CD4-positive, alpha-beta T cell treated with Interleukin-6 for 4 hours (primary cell): ENCODE results near the gene RABEP2.
A peak's percentile ranks its signal among the peaks of the same experiment; 100 is the strongest.
"Not testable (repeated sequence)": the region's sequence is repeated elsewhere in the genome, so short reads cannot be mapped to it uniquely, and the experiment has no call there.

Source experiments
- DNase-seq: peaks from one replicate; pipeline ENCODE4 v3.0.0-alpha.2; 2020; ENCODE audit warnings: mixed read lengths

RABEP2 gene, protein sequence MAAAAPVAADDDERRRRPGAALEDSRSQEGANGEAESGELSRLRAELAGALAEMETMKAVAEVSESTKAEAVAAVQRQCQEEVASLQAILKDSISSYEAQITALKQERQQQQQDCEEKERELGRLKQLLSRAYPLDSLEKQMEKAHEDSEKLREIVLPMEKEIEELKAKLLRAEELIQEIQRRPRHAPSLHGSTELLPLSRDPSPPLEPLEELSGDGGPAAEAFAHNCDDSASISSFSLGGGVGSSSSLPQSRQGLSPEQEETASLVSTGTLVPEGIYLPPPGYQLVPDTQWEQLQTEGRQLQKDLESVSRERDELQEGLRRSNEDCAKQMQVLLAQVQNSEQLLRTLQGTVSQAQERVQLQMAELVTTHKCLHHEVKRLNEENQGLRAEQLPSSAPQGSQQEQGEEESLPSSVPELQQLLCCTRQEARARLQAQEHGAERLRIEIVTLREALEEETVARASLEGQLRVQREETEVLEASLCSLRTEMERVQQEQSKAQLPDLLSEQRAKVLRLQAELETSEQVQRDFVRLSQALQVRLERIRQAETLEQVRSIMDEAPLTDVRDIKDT

DNA sequence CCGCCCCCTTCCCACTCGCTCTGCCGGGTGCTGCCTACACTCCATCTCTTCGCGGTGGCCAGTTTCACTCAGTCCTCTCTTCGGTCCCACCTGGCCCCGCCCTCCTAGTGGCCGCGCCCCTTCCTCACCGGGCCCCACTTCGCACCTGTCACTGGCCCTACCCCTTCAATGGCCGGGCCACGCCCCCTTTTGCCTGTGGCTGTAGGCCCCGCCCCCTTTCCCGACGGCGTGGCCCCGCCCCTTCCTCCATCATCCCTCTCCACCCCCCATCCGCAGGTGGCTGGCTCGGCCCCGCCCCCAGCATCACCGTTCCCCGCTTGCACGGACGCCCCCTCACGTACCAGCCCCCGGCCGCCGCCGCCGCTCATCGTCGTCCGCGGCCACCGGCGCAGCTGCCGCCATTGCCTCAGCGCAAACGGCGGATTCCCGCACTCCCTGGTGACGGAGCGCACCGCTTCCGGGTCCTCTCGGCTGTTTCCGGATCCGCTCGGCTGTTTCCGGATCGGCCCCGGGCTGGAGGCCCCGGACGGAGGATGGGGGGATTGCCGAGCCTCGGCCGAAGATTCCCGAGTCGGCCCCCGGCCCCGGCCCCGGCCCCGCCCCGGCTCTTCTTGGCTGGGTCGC, at the start of gene RABEP2:
Gene RABEP2 (minus strand): TSS at position 477 of the 624 bp plus-strand sequence. CDS start 75 bp downstream, at position 402.
- DNase-seq = peak; percentile 94

DNA sequence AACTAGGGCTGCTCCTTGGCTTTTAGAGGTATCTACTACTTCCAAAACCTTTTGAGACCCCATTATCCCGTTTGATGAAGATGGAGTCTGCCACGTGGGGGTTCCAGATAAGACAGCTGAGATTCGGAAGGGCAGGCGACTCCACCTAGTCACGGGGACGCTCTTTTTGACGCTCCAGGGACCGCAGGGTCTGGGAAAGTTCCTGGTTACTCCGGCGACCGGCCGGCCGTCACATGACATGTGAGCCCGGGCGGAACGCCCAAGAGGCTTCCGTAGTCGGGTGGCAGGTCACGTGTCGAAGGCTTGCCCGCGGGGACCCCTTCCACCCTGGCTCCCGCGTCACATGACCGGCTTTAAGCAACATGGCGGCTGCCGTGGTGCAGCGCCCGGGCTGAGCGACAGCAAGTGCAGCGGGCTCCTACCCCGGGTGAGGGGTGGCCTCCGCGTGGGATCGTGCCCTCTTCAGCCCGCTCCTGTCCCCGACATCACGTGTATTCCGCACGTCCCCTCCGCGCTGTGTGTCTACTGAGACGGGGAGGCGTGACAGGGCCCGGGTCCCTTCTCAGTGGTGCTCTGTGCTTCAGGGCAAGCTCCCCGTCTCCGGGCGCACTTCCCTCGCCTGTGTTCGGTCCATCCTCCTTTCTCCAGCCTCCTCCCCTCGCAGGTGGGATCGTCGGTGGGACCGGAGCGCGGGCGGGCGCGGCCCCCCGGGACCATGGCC, 49.6 kb upstream of the RABEP2 start, which contains the start of gene SPNS1:
Gene SPNS1 (plus strand): TSS at position 342 of the 721 bp plus-strand sequence. CDS start 374 bp downstream, at position 716.
- DNase-seq = peak; percentile 91

DNA sequence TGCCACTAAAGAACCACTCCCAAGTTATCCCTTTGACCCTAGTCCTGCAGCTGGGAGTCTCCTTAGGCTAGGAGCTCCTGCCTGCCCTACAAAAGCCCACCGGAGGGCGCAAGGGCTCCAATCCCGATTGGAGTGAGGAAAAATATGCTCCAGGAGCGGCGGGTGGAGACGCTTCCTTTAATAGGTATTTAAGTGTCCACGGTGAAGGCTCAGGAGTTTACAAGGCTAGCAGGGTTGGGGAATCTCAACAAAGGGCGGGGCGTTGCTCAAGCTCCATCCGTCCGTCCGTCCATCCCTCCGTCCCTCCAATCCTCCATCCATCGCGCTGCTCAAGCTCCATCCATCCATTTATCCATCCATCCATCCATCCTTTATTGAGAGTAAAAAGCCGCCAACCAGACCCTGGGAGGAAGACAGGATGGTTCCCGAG, 49.0 kb upstream of the RABEP2 start:
- peak; percentile 59 for DNase-seq

DNA sequence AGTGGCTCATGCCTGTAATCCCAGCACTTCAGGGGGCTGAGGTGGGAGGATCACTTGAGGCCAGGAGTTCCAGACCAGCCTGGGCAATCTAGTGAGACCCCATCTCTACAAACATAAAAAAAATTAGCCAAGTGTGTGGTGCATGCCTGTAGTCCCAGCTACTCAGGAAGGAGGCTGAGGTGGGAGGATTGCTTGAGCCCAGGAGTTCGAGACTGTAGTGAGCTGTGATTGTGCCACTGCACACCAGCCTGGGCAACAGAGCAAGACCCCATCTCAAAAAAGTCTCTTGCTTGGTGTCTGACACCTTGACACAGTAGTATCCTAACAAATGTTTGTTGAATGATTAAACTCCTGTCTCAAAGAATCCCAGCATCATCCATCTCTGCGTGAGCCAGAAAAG, 44.7 kb upstream of the RABEP2 start:
- not testable (repeated sequence) for DNase-seq

DNA sequence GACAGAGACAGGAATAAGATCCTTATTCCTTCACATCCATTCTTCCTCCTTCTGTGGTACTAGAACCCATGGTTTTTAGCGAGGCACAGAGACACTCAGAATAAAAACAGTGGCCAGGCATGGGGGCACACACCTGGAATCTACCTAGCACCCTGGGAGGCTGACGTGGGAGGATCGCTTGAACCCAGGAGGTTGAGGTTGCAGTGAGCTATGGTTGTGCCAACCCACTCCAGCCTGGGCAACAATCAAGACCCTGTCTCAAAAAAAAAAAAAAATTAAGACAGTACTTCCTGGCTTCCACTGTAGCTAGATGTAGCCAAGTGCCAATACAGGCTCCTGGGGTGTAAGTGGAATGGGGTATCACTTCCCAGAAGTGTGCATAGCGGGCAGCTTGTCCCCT, 42.1 kb upstream of the RABEP2 start:
- DNase-seq = no peak

DNA sequence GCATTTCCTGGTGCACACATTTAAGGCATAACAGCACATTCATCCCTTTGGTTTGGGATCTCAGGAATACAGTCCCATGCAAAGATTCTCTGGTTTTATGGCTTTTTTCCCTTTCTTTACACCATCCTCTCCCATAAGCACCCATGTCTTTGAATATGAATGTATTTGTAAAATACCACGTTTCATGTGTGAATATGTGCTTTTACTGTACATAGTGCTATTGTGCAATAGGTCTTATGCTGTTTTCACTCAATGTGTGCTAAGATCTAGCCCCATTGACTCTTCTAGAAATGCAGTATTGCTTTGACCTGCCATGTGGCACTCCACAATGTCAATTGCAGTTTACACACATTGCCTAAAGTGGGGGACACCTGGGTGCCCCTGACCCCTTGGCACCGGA, 39.5 kb upstream of the RABEP2 start:
- no peak for DNase-seq

DNA sequence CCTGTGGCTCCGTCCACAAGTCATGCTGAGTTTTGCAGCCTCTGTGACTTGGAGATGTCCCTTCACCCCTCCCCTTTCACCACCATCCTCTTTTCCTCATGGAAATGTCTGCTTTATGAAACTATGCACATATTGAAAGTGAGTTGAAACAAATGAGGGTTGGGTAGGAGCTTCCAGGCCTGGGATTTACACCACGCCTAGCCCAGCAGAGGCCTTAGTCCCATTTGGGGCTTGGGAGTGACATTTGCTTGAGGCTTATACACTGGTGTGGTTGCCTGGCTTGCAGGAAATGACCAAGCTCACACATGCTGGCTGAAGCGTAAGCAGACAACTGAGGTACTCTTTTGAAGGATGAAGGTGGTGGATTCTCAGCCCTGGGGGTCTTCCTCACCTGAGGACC, 39.0 kb upstream of the RABEP2 start:
- no peak for DNase-seq

DNA sequence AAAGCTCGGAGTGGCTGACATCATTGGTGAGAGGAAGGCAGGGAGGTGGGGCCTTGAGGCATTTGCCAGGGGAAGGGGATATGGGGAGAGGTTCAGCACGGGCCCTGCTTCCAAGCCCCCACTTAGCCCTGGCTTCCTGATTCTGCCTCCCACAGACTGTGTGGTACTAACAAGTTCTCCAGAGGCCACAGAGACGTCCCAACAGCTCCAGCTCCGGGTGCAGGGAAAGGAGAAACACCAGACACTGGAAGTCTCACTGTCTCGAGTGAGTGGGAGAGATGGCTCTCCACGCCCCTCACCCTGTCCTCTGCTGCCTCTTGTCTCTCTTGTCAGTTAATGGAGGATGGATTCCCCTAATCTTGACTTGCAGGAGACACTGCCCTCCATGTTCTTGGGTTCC, 33.8 kb upstream of the RABEP2 start:
- DNase-seq = no peak

DNA sequence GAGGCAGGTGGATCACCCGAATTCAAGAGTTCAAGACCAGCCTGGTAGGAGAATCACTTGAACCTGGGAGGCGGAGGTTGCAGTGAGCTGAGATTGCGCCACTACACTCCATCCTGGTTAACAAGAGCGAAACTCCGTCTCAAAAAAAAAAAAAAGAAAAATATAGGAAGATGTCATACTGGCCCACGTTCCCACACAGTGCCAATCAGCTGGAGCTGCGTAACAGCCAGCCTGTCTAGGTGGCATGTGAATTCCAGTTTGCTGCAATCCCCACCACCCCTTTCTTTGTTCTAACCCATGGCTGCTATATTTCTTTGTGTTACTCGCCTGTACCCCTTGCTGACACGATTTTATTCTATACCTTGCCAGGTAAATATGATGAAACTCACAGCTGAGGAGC, 33.2 kb upstream of the RABEP2 start:
- DNase-seq = no peak

DNA sequence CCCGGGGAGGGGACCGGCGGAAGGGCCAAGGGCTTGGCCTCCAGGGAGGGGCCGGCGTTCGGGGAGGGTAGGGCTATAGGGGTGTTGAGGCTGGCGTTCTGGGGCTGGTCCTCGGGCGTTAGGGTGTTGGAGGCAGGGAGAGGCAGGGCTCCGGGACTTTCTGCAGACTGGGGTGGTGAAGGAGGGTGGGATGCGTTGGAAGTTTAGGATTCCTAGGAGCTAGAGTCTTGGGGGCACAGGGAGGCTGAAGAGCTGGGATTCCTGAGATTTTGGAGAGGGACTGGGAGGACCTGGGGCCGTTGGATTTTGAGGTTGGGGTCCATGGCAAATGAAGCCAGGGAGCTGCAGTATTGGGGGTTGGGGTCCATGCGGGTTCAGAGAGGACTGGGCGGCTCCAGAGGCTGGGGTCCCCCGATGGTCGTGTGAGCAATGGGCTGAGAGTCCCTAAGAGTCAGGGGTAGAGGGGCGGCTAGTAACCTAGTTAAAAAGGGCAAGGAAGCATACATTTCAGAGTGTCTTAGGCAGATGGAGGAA, 26.4 kb upstream of the RABEP2 start:
- DNase-seq = no peak

DNA sequence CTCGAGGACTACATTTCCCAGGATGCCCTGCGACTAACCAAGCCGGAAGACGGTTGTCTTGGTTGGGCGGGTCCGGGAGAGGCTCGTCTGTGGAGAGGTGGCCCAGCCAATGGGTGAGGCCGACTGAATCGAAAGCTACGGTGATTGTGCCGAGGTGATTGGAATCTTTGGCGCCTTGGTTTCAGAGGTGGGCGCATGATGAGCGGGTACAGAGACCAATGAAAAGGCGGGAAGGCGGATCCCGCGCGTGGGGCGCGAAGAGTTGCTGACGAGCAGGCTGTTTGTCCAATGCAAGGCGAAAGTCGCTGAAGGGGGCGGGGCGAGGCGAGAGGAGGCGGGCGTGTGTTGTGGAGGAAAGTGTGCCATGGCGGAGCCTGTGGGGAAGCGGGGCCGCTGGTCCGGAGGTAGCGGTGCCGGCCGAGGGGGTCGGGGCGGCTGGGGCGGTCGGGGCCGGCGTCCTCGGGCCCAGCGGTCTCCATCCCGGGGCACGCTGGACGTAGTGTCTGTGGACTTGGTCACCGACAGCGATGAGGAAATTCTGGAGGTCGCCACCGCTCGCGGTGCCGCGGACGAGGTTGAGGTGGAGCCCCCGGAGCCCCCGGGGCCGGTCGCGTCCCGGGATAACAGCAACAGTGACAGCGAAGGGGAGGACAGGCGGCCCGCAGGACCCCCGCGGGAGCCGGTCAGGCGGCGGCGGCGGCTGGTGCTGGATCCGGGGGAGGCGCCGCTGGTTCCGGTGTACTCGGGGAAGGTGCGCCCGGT, 25.8 kb upstream of the RABEP2 start, which contains the start of gene NFATC2IP:
Gene NFATC2IP (plus strand): TSS at position 290 of the 762 bp plus-strand sequence. CDS start 75 bp downstream, at position 365.
- peak; percentile 99 for DNase-seq

DNA sequence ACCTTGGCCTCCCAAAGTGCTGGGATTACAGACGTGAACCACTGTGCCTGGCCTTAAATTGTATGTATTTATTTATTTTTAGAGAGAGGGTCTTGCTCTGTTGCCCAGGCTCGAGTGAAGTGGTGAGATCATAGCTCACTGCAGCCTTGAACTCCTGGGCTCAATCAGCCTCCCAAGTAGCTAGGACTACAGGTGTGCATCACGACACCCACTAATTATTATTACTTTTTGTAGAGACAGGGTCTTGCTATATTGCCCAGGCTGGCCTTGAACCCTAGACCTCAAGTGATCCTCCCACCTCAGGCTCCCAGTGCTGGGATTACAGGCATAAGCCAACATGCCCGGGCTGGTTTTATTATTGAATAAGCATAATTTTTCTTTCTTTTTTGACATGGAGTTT, 21.6 kb upstream of the RABEP2 start:
- no peak for DNase-seq

DNA sequence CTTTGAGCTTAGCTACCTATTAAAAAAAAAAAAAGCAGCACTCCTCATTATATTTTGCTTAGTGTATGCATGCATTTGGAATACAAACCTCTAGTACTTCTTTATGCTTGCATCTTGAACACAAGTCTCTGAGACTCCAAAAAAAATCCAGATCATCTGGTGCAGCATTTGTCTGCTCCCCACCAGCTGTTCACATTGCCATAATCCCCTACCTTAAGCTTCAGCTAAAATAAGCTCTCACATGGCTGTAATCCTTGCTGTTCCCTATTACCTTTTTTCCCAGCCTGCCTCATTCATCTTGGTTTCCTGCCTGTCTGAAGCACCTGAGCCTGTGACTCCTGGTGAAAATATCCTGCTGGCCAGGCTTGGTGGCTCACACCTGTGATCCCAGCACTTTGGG, 18.2 kb upstream of the RABEP2 start:
- DNase-seq = no peak

DNA sequence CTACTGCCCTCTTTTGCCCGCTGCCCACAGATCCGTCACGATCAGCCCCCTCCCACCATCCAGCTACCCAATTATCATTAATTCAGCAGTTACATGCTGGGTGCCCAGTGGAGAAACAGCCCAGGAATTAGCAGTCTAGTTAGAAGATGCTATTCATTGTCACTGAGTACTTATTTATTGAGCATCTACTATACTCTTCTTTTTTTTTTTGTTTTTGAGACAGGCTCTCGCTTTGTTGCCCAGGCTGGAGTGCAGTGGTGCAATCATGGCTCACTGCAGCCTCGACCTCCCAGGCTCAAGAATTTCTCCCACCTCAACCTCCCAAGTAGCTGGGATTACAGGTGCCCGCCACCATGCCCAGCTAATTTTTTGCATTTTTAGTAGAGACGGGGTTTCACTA, 14.8 kb upstream of the RABEP2 start:
- not testable (repeated sequence) for DNase-seq

DNA sequence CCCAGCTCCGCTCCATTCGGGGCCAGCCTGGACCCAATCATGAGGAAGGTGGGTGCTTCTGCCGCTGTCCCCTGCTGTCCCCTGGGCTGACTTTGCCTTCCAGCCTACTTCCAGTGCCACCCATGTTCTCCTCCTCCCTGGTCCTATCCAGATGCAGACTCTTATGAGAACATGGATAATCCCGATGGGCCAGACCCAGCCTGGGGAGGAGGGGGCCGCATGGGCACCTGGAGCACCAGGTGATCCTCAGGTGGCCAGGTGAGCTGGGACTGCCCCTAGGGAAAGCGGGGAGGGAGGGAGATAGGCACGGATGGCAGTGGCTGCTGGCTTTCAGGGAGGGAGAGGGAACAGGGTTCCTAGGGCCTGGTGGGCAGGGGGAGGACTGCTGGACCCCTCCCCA, 13.7 kb upstream of the RABEP2 start:
- no peak for DNase-seq

DNA sequence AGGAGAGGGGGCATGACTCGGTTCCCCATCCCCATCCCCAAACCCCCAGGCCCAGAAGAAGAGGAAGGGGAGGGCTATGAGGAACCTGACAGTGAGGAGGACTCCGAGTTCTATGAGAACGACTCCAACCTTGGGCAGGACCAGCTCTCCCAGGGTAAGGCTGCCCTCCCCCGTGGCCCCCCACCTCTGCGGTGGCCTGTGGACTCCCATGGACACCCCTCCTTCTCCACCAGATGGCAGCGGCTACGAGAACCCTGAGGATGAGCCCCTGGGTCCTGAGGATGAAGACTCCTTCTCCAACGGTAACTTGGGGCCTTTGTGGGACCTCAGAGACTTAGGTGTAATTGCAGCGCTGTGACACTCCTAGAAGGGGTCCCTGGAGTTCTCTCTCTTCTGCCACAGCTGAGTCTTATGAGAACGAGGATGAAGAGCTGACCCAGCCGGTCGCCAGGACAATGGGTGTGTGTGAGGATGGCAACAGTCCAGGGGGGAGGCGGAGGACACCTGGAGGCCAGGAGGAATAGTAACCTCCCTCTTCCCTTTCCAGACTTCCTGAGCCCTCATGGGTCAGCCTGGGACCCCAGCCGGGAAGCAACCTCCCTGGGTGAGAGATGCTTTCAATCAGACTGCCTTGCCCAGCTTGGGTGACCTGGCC, 12.3 kb upstream of the RABEP2 start:
- DNase-seq = no peak

DNA sequence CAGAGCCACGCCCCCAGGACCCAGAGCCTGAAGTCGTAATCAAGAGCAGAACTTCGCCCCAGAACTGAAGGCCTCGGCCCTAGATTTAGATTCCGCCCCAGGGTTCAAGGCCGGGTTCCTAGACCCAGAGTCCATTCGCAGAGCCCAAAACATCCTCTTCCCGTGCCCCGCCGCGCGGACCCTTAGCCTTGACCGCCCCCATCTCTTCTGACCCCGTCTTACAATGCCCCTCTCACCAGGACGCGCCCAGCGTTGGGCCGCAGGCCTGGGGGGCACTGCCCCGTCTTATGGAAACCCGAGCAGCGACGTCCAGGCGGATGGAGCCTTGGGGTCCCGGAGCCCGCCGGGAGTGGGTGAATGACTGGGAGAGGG, 11.7 kb upstream of the RABEP2 start:
- DNase-seq = no peak

DNA sequence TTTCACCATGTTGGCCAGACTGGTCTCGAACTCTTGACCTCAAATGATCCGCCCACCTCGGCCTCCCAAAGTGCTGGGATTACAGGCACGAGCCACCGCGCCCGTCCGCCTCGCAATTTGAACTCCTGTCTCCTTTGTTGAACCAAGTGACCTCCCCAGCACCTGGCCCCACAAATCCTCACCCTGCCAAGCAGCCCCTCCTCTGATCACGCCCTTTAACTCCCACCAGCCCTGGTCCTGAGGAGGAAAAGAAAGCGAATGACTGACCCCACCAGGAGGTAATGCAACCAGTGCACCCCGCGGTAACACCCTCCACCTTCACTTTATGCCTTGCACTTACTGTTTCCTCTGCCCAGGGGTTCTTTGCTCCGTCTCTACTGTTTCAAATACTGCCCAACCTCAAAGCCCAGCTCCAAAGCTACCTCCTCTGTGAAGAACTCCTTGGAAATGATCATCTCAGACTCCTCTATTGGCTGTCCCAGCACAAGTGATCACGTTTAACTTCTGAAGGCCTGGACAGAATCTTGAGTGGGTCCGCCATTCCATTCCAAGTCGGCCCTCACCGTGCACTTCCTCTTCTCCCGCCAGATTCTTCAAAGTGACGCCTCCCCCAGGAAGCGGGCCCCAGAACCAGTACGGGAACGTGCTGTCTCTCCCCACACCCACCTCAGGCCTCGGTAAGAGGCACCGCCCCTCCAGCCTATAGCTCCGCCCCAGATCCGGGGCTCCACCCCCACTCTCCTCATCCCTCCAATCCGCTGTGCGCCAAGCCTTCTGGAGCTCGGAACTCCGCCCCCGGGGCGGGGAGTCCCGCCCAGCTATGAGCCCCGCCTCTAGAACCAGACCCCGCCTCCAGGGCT, 11.1 kb upstream of the RABEP2 start:
- peak; percentile 81 for DNase-seq

DNA sequence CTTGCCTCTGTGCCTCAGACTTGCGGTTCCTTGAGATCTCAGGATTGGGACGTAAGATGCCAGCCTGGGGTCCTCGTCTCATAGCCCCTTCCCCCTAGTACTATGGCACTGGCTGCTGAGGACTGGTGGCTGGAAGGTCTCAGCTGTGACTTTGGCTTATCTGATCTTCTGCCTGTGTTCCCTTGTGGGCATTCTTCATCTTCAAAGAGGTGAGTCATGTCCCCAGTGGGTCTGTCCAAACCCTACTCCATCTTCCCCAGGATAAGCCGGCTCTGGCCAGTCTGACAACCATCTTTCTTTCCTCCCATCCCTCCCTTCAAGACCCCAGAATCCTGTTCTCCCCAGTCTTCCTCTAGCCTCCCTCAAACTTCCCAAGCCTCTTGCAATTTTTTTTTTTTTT, 10.3 kb upstream of the RABEP2 start:
- no peak for DNase-seq

DNA sequence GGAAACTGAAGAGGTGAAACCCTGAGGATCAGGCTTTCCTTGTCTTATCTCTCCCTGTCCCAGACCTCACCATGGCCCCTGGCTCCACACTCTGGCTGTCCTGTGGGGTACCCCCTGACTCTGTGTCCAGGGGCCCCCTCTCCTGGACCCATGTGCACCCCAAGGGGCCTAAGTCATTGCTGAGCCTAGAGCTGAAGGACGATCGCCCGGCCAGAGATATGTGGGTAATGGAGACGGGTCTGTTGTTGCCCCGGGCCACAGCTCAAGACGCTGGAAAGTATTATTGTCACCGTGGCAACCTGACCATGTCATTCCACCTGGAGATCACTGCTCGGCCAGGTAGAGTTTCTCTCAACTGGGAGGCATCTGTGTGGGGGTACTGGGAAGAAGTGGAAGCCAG, 8.1 kb upstream of the RABEP2 start:
- no peak for DNase-seq
